HepG2 (cell line): ENCODE data around the gene SLC22A5. TPM values are rescaled to one million over a fixed set of nuclear protein-coding genes. Genes with fewer than 3 reads are reported as not detected.
A peak's percentile ranks its signal among the peaks of the same experiment; 100 is the strongest.

Source experiments
- BATF2 ChIP-seq: sonication (generic); formaldehyde crosslinking; IDR thresholded peaks from 2 replicates; pipeline ENCODE4 v1.8.0; 2022; ENCODE audit warnings: mild to moderate bottlenecking, missing genetic modification reagents, moderate library complexity
- CCDC6 ChIP-seq: sonication (generic); formaldehyde crosslinking; IDR thresholded peaks from 2 replicates; pipeline ENCODE4 v1.8.1; 2022; ENCODE audit warnings: mild to moderate bottlenecking, missing genetic modification reagents, moderate library complexity
- CSRNP1 ChIP-seq: sonication (generic); formaldehyde crosslinking; IDR thresholded peaks from 2 replicates; pipeline ENCODE4 v1.8.1; 2023; ENCODE audit warnings: mild to moderate bottlenecking, missing genetic modification reagents
- ELF3 ChIP-seq: IDR thresholded peaks from 2 replicates; pipeline ENCODE4 v1.6.1; 2016; ENCODE audit warnings: missing genetic modification reagents, missing compliant biosample characterization
- FOXJ3 ChIP-seq: sonication (generic); formaldehyde crosslinking; IDR thresholded peaks from 2 replicates; pipeline ENCODE4 v1.4.0; 2020; ENCODE audit warnings: missing genetic modification reagents, mild to moderate bottlenecking, borderline replicate concordance
- GATAD1 ChIP-seq: IDR thresholded peaks from 2 replicates; pipeline ENCODE4 v1.6.1; 2016; ENCODE audit warnings: missing genetic modification reagents, missing compliant biosample characterization
- JARID2 ChIP-seq: sonication (generic); formaldehyde crosslinking; IDR thresholded peaks from 2 replicates; pipeline ENCODE4 v1.8.1; 2023; ENCODE audit warnings: missing genetic modification reagents, inconsistent platforms; ENCODE audit not compliant: insufficient replicate concordance
- KDM5A ChIP-seq: fragments of 200-600 bp; sonication (generic); IDR thresholded peaks from 2 replicates; pipeline ENCODE4 v1.7.0; 2018; ENCODE audit warnings: antibody characterized with exemption, mild to moderate bottlenecking, low read length, borderline replicate concordance
- NR2F1 ChIP-seq, 2 experiments: fragments of 450-650 bp in 1 of 2; formaldehyde crosslinking in 1 of 2; IDR thresholded peaks; 2 replicates each; pipeline versions ENCODE4 v1.5.0 to v1.6.1; 2016 to 2020; ENCODE audit warnings: mild to moderate bottlenecking in 1 of 2, missing compliant biosample characterization in 1 of 2, missing genetic modification reagents in 1 of 2, moderate library complexity in 1 of 2
- POLR2AphosphoS5 ChIP-seq: IDR thresholded peaks from 2 replicates; pipeline ENCODE4 v1.6.1; 2012; ENCODE audit warnings: low read depth, low read length
- RNF2 ChIP-seq: fragments of 450-650 bp; conservative IDR thresholded peaks from 2 replicates; pipeline ENCODE4 v1.6.1; 2016; ENCODE audit warnings: low read depth
- TEAD3 ChIP-seq: optimal IDR thresholded peaks from 2 replicates; pipeline ENCODE3; 2016; ENCODE audit warnings: borderline replicate concordance
- TFAP4 ChIP-seq: sonication (generic); IDR thresholded peaks from 2 replicates; pipeline ENCODE4 v1.6.1; 2016; ENCODE audit warnings: low read depth, borderline replicate concordance
- THAP11 ChIP-seq: IDR thresholded peaks from 2 replicates; pipeline ENCODE4 v1.6.1; 2016; ENCODE audit warnings: missing biosample characterization, missing genetic modification reagents
- TSC22D2 ChIP-seq: sonication (generic); formaldehyde crosslinking; IDR thresholded peaks from 2 replicates; pipeline ENCODE4 v1.5.1; 2020; ENCODE audit warnings: missing genetic modification reagents, mild to moderate bottlenecking, borderline replicate concordance
- U2AF2 ChIP-seq: fragments of 200-400 bp; formaldehyde crosslinking; IDR thresholded peaks from 2 replicates; pipeline ENCODE4 v1.6.1; 2017; ENCODE audit warnings: low read depth, mild to moderate bottlenecking, low read length
- ZKSCAN5 ChIP-seq: sonication (generic); formaldehyde crosslinking; IDR thresholded peaks from 2 replicates; pipeline ENCODE4 v1.5.1; 2020; ENCODE audit warnings: mild to moderate bottlenecking, missing genetic modification reagents
- ZNF225 ChIP-seq: sonication (generic); formaldehyde crosslinking; IDR thresholded peaks from 2 replicates; pipeline ENCODE4 v1.4.0; 2020; ENCODE audit warnings: mild to moderate bottlenecking, missing genetic modification reagents
- ZNF431 ChIP-seq: sonication (generic); formaldehyde crosslinking; IDR thresholded peaks from 2 replicates; pipeline ENCODE4 v1.9.0; 2022; ENCODE audit warnings: missing genetic modification reagents, low read depth, mild to moderate bottlenecking, borderline replicate concordance
- ZNF546 ChIP-seq: sonication (generic); formaldehyde crosslinking; conservative IDR thresholded peaks from 2 replicates; pipeline ENCODE4 v1.8.1; 2023; ENCODE audit warnings: mild to moderate bottlenecking, missing genetic modification reagents
- ZNF572 ChIP-seq: sonication (generic); formaldehyde crosslinking; IDR thresholded peaks from 2 replicates; pipeline ENCODE4 v1.5.1; 2020; ENCODE audit warnings: mild to moderate bottlenecking, missing genetic modification reagents
- ZNF781 ChIP-seq: sonication (generic); formaldehyde crosslinking; IDR thresholded peaks from 2 replicates; pipeline ENCODE4 v1.5.1; 2020; ENCODE audit warnings: borderline replicate concordance, mild to moderate bottlenecking, missing genetic modification reagents; ENCODE audit errors: not compliant biosample characterization
- polyA plus RNA-seq, 8 experiments: library from polyadenylated mRNA; depleted of rRNA in 3 of 8; stranded (reverse) in 7 of 8; unstranded in 1 of 8; fragments of >200 nt; fragmentation: Illumina TruSeq in 4 of 8; extraction: Trizol in 4 of 8; gene quantifications; 2 replicates each; pipeline versions ENCODE4 v1.2.1 to v1.2.3, GENCODE V29; 2011 to 2016; ENCODE audit warnings: low read depth in 4 of 8, missing spikeins in 1 of 8, mixed read lengths in 1 of 8; ENCODE audit not compliant: insufficient read depth in 1 of 8
- total RNA-seq, 5 experiments: library from RNA; depleted of rRNA; stranded (reverse); fragments of >200 nt; fragmentation: Illumina TruSeq; extraction: Trizol; gene quantifications; 2 replicates each; pipeline ENCODE4 v1.2.3, GENCODE V29; 2016; ENCODE audit warnings: low read depth in 1 of 5
- TF ChIP-seq, protein P1 (sequence below): sonication (generic); formaldehyde crosslinking; IDR thresholded peaks from 2 replicates; pipeline ENCODE4 v1.8.0; 2022; ENCODE audit warnings: missing genetic modification reagents, mild to moderate bottlenecking, borderline replicate concordance
- TF ChIP-seq, protein P2 (sequence below): sonication (generic); formaldehyde crosslinking; IDR thresholded peaks from 2 replicates; pipeline ENCODE4 v1.4.0; 2020; ENCODE audit warnings: mild to moderate bottlenecking, missing genetic modification reagents

Gene SLC22A5
- total and polyA plus RNA-seq, 2 of the 13 experiments (the other 11 are each of a cell fraction or from before 2014, with no cell fraction given): 7.1 to 15.1 TPM

DNA sequence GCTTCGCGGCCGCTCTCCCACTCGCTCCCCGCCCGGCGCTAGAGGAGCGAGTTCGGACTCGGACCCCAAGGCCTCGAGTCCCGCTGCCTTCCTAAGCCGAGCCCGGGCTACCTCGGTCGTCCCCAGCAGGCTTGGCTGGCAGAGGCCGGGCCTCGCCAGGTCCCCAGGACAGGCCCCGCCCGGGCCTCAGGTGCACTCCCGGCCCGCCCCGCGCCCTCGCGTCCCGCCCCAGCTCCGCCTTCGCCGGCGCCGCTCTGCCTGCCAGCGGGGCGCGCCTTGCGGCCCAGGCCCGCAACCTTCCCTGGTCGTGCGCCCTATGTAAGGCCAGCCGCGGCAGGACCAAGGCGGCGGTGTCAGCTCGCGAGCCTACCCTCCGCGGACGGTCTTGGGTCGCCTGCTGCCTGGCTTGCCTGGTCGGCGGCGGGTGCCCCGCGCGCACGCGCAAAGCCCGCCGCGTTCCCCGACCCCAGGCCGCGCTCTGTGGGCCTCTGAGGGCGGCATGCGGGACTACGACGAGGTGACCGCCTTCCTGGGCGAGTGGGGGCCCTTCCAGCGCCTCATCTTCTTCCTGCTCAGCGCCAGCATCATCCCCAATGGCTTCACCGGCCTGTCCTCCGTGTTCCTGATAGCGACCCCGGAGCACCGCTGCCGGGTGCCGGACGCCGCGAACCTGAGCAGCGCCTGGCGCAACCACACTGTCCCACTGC lies at the start of gene SLC22A5 (continued):
- no peak; the same call in 1 of the 2 replicates for TF ChIP-seq POLR2AphosphoS5
- TF ChIP-seq, protein P1, sequence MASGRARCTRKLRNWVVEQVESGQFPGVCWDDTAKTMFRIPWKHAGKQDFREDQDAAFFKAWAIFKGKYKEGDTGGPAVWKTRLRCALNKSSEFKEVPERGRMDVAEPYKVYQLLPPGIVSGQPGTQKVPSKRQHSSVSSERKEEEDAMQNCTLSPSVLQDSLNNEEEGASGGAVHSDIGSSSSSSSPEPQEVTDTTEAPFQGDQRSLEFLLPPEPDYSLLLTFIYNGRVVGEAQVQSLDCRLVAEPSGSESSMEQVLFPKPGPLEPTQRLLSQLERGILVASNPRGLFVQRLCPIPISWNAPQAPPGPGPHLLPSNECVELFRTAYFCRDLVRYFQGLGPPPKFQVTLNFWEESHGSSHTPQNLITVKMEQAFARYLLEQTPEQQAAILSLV (CRISPR knock-in tag): peak; percentile 86; the same call in 1 of the 2 replicates
- TF ChIP-seq TSC22D2 (CRISPR knock-in tag): no peak
- TF ChIP-seq ZNF546 (CRISPR knock-in tag): no peak
- peak; percentile 90; the same call in 1 of the 2 replicates for TF ChIP-seq CSRNP1
- peak; percentile 94 for TF ChIP-seq CCDC6
- TF ChIP-seq ZNF781: no peak
- no peak for TF ChIP-seq KDM5A
- TF ChIP-seq ZNF225: no peak
- TF ChIP-seq THAP11 (CRISPR knock-in tag): peak; percentile 49; the same call in 1 of the 2 replicates
- TF ChIP-seq, protein P2, sequence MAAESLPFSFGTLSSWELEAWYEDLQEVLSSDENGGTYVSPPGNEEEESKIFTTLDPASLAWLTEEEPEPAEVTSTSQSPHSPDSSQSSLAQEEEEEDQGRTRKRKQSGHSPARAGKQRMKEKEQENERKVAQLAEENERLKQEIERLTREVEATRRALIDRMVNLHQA: no peak
- no peak for TF ChIP-seq JARID2
- TF ChIP-seq U2AF2: no peak
- 0 out of 2 replicates have a peak, but pooled peaks have one; percentile 33 for TF ChIP-seq ELF3 (CRISPR knock-in tag)
- TF ChIP-seq NR2F1 (CRISPR knock-in tag; IDR thresholded peaks at IDR 0.05): no peak
- TF ChIP-seq RNF2: peak; percentile 92
- no peak; the same call in 1 of the 2 replicates for TF ChIP-seq ZNF431 (CRISPR knock-in tag)
- TF ChIP-seq TFAP4: no peak
- no peak for TF ChIP-seq ZKSCAN5 (CRISPR knock-in tag)
- no peak for TF ChIP-seq FOXJ3 (CRISPR knock-in tag)
- no peak for TF ChIP-seq ZNF572 (CRISPR knock-in tag)
- TF ChIP-seq TEAD3: no peak
- TF ChIP-seq GATAD1 (CRISPR knock-in tag): 0 out of 2 replicates have a peak, but pooled peaks have one; percentile 28
- TF ChIP-seq BATF2 (CRISPR knock-in tag): peak; percentile 11; the same call in 1 of the 2 replicates
